HFFc6 (cell line): ENCODE results near the gene EHD3. TPM values are rescaled to one million over a fixed set of nuclear protein-coding genes. Genes with fewer than 3 reads are reported as not detected.

ENCODE experiments used
- DNase-seq: peaks from one replicate; pipeline ENCODE4 v3.0.0-alpha.2; 2018
- H3K27ac Mint-ChIP-seq: 2 replicates; pipeline ENCODE4 v1.8.0; 2020; ENCODE audit warnings: mild to moderate bottlenecking, mixed read lengths
- H3K27me3 Mint-ChIP-seq: 2 replicates; pipeline ENCODE4 v1.8.0; 2021; ENCODE audit warnings: mild to moderate bottlenecking, moderate library complexity, mixed read lengths; ENCODE audit not compliant: insufficient read depth
- H3K36me3 Mint-ChIP-seq: 2 replicates; pipeline ENCODE4 v1.8.0; 2021; ENCODE audit warnings: low read depth, mixed read lengths
- H3K4me1 Mint-ChIP-seq: 2 replicates; pipeline ENCODE4 v1.8.0; 2020; ENCODE audit warnings: low read depth, mixed read lengths
- H3K4me3 Mint-ChIP-seq: 2 replicates; pipeline ENCODE4 v1.8.0; 2020; ENCODE audit warnings: mild to moderate bottlenecking, moderate library complexity, mixed read lengths
- H3K9me3 Mint-ChIP-seq: 2 replicates; pipeline ENCODE4 v1.8.0; 2020; ENCODE audit warnings: mild to moderate bottlenecking, mixed read lengths
- CTCF ChIP-seq: fragments of 200-600 bp; sonication (generic); IDR thresholded peaks from 2 replicates; pipeline ENCODE4 v1.5.0; 2021; ENCODE audit warnings: antibody characterized with exemption, mild to moderate bottlenecking
- total RNA-seq, 6 experiments: library from RNA; stranded (reverse); fragmentation: NEBNext Ultra II Directional; extraction: Animal tissue kit (Norgen Biotek cat#: 25700); gene quantifications; 2 replicates in 1 of 6; 3 replicates in 5 of 6; pipeline ENCODE4 v1.2.3, GENCODE V29; 2021

The EHD3 gene
- total RNA-seq, 6 experiments from 2014 or later: 49.6 to 70.6 (median 62.0) TPM

- Mint-ChIP-seq H3K36me3 (no peaks in the 10 kb centered on the region), H3K27me3 (peaks cover 32% of the 10 kb centered on the region), H3K9me3 (no peaks in the 10 kb centered on the region), H3K4me3 (no peak overlapping the region), H3K27ac (no peak overlapping the region), H3K4me1 (no peaks in the 10 kb centered on the region)
- TF ChIP-seq CTCF: no peak
- no peak for DNase-seq
Measured at GRCh38 chr2:31219131-31219969, 14.6 kb upstream of the EHD3 start.

- no peak for TF ChIP-seq CTCF
- H3K36me3 Mint-ChIP-seq: no peaks in the 10 kb centered on the region
- no peak for DNase-seq
- no peaks in the 10 kb centered on the region for H3K9me3 Mint-ChIP-seq
- no peak overlapping the region for H3K27ac Mint-ChIP-seq
- H3K4me3 Mint-ChIP-seq: no peak overlapping the region
- no peaks in the 10 kb centered on the region for H3K4me1 Mint-ChIP-seq
- H3K27me3 Mint-ChIP-seq: peaks cover 33% of the 10 kb centered on the region
Measured at GRCh38 chr2:31221544-31221943, 12.4 kb upstream of the EHD3 start.

- Mint-ChIP-seq H3K27ac (no peak overlapping the region), H3K4me1 (no peaks in the 10 kb centered on the region), H3K4me3 (no peak overlapping the region), H3K9me3 (no peaks in the 10 kb centered on the region), H3K36me3 (no peaks in the 10 kb centered on the region), H3K27me3 (peaks cover 38% of the 10 kb centered on the region)
- no peak for DNase-seq
- no peak for TF ChIP-seq CTCF
Measured at GRCh38 chr2:31222071-31222470, 11.9 kb upstream of the EHD3 start.

GRCh38 chr2:31223026-31223425, 10.9 kb upstream of the EHD3 start:
- no peak for DNase-seq
- no peak overlapping the region for H3K27ac Mint-ChIP-seq
- no peak overlapping the region for H3K4me3 Mint-ChIP-seq
- H3K9me3 Mint-ChIP-seq: no peaks in the 10 kb centered on the region
- peaks cover 37% of the 10 kb centered on the region for H3K27me3 Mint-ChIP-seq
- H3K36me3 Mint-ChIP-seq: no peaks in the 10 kb centered on the region
- peaks cover 7% of the 10 kb centered on the region; the same call in 1 of the 2 replicates for H3K4me1 Mint-ChIP-seq
- no peak for TF ChIP-seq CTCF

- Mint-ChIP-seq H3K4me1 (peaks cover 7% of the 10 kb centered on the region; the same call in 1 of the 2 replicates), H3K36me3 (no peaks in the 10 kb centered on the region), H3K4me3 (no peak overlapping the region), H3K27ac (no peak overlapping the region), H3K27me3 (peaks cover 40% of the 10 kb centered on the region), H3K9me3 (no peaks in the 10 kb centered on the region)
- no peak for DNase-seq
- no peak for TF ChIP-seq CTCF
Measured at GRCh38 chr2:31223749-31224148, 10.2 kb upstream of the EHD3 start.
